Measurements from ENCODE around the gene ABCB9.
"Not testable (repeated sequence)": the region's sequence is repeated elsewhere in the genome, so short reads cannot be mapped to it uniquely, and the experiment has no call there.

ABCB9 gene

DNA sequence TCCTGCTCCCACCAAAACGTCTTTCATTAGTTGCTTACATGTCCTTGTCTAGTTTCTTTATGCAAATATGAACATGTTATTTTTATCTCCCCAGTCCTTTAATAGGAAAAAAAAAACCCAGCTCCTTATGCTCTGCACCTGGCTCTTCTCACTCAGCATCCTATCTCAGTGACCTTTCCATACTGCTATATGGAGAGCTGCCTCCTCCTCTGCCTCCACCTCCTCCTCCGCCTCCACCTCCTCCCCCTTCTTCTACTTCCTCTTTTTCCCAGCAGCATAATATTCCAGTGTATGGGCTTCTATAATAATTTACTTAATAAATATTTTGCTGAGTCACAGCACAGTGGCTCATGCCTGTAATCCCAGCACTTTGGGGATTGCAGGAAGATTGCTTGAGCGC, 31.5 kb downstream of the ABCB9 start:
- no peak for DNase-seq

DNA sequence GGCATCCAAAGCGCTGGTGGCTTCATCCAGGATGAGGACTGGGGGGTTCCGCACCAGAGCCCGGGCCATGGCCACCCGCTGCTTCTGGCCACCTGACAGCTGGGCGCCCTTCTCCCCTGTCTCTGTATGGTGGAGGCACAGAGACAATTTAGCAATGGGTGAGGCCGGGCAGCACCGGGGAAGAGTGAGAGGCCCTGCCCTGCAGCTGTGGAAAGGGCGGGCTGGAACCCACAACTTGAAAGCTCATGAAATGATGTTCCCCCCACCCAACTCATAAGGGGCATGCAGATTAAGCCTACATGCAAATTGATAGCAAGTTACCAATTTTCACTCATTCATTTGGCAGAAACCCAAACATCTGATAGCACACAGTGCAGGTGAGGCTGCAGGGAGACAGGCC, 34.1 kb downstream of the ABCB9 start:
- DNase-seq: no peak

DNA sequence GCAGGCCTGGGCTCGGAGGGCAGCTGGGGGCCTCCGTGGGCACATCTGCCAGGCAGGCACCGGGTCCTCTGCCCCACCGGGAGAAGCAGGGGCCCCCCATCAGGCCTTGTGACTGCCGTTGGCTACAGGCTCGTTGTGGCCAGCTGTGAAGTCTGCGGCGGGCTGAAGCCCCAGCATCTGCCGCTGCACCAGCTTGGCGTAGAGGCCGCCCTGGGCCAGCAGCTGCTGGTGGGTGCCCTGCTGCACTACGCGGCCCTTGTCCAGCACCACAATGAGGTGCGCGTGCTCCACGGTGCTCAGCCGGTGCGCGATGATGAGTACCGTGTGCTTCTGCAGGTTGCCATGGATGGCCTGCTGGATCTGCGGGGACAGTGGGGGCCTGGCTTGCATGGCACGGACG, 36.5 kb downstream of the ABCB9 start:
- peak; percentile 40 for DNase-seq

DNA sequence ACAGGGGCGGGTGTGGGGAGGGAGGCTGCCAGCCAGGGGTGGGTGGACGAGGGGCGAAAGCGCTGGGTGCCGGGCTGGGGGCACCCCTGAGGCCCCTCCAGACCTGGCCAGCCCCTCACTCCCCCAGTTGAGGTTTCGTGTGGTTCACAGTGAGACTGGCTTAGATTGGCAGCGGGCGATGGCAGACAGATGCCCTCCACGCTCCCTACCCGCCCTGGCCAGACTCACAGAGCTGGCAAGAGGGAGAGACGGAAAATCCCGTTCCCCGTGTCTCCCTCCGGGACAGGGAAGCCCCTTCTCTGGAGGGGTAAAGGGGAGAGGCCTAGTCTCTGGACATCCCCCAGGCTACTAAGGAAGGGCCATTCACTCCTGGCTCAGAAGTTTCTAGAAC, 37.1 kb downstream of the ABCB9 start:
- DNase-seq: peak; percentile 28

DNA sequence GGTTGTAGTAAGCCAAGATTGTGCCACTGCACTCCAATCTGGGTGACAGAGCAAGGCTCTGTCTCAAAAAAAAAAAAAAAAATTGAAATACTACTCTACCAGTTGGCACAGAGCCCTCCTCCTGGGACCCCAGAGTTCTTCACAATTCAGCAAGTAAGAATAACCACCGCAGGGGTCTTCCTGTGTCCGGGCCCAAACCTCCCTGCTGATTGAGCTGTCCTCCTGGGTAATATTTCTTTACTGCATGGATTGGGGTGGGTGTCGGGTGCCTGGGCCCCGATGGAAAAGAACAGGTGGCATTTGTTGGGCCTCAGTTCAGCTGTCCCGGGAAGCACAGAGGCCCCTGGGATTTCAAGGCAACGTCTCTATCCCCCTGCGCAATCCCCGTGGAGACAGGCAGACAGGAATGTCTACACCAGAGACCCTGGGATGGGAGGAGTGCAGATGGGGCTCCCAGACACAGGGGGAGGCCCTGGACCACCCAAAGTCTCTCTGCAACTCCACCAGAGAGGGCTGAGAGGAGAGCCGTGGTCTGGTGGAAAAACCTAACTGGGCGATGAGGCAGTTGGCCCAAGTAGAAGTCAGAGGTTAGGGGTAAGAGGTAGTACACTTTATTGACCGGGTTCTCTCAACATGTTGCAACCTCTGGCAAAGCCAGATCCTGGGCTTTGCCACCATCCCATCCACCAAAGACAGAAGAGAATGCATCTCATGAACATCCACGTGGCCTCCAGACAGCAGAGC, 37.7 kb downstream of the ABCB9 start:
- DNase-seq: no peak

DNA sequence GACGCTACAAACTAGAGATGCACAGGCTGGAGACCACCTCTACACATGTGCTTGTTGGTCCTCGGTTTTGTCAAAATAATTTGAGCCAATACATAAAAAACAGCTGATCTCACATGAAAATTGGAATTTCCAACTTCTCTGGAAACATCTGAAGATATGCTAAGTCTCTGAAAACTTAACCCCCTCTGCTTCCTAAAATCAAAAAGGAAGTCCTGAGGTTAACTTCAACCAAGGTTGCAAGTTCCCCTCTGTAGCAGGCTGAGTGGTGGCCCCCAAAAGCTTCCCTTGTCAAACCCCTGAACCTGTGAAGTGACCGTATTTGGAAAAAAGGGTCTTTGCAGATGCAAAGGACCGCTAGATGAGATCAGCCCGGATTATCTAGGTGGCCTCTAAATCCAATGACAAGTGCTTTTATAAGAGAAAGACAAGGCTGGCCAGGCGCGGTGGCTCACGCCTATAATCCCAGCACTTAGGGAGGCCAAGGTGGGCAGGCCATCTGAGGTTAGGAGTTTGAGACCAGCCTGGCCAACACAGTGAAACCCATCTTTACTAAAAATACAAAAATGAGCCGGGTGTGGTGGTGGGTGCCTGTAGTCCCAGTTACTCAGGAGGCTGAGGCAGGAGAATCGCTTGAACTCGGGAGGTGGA, 38.4 kb downstream of the ABCB9 start:
- DNase-seq: no peak

DNA sequence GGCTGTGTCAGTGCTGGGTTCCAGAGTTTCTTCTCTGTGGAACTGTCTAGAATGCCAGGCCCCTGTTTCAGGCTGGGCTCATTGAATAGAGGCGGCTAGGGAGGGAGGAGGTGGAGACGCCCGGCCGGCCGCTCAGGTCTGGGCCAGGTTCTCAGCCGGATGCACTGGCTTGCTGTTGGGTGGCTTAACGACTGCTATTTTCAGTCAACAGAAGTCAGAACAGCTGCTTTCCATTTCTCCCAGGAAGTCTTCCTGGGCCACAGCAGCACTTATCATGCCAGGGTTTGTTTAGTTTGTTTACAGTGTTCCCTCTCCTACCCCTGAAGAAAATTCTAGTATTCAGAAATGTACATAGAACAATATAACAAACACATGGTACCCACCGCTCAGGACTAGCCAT, 44.3 kb downstream of the ABCB9 start:
- no peak for DNase-seq

DNA sequence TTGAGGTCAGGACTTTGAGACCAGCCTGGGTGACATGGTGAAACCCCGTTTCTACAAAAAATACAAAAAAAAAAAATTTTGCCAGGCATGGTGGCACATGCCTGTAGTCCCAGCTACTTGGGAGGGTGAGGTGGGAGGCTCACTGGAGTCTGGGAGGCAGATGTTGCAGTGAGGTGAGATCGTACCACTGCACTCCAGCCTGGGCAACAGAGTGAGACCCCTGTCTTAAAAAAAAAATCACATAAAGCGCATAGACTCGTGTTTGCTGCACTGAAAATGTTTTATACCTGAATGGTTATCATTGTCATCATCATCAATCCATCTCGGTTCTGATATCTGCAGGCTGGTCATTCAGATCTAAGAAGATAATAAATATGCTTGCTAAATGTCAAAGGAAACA, 45.6 kb downstream of the ABCB9 start:
- DNase-seq: no peak

DNA sequence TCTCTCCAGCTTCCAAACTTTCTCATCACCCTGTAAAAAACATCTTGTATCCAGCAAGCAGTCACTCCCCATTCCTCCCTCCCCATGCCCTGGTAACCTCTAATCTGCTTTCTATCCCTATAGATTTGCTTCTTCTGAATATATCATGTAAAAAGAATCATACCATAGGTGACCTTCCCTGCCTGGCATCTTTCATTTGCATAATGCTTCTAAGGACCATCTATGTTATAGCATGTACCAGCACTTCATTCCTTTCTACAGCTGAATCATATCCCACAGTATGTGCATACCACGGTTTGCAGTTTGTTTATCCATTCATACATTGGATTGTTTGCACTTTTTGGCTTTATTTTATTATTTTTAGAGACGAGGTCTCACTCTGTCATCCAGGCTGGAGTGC, 47.4 kb downstream of the ABCB9 start:
- DNase-seq: no peak

DNA sequence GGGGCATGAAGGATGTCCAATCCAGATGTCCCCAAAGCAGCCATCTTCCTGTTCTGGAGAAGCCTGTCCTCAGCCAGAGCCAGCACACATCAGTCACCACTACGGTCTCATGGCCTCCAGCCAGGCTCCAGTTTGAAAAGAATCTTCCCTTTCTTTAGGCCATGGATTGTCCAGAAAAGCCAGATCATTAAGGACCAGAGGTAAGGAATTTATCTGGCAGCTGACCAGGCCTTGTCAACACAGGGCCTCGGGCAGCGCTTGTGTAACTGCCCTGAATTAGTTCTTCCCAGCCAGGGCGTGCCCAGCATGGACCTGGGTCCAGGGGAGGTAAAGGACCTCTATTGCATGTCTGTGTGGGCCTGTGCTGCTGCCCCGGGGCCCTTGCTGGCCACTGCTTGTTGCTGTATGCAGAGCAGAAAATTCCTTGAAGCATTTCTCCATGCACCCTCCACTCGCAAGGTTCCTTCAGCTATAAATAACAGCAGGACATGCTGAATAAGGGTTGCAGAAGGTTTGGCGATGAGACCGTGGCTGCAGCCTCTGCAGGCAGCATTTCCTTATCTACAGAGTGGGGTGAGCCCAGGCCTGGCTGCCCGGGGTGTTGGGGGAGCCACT, 48.6 kb downstream of the ABCB9 start:
- DNase-seq: peak; percentile 48

DNA sequence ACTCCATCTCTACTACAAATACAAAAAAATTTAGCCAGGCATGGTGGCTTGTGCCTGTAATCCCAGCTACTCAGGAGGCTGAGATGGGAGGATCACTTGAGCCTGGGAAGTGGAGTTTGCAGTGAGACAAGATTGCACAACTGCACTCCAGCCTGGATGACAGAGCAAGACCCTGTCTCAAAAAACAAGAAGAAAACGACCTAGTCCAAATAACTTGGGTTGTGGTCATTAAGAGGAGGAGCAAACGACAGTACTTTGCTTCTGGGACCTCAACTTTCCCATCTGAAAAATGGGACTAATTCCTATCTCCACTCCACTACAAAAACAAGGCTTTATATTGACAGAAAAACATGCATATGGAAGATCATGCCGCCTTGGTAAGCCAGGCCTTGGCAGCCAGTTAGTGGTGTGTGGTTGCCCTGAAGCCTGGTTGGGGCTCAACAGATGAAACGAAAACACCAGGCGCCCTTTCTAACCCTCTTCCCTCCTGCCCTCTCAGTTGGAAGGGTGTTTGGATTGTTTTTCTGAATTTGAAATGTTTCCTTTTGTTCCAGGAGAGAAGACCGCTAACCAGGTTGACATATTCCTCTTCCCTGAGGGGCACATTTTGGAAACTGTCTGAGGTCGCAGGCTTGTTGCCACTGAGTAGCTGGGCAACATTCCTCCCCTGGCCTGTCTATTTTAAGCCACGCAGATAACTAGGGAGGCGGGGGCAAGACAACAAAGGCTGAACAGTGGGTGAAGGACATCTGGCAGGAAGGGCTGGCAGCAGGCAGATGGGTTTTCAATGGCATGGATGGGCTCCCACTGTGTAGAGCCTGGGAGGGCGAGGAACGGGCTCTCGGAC, 56.6 kb downstream of the ABCB9 start:
- DNase-seq: no peak

DNA sequence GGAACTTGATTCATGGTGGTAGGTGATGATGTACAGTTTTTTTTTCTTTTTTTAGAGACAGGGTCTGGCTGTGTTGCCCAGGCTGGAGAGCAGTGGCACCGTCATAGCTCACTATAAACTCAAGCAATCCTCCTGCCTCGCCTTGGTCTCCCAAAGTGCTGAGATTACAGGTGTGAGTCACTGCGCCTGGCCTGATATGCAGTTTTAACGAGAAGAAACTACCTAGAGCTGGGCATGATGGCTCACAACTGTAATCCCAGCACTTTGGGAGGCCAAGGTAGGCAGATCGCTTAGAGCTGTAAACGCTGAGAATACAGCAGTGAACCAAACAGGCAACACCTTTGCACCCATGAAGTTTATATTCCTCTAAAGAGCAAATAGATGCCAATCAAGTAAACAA, 57.3 kb downstream of the ABCB9 start:
- DNase-seq: no peak

DNA sequence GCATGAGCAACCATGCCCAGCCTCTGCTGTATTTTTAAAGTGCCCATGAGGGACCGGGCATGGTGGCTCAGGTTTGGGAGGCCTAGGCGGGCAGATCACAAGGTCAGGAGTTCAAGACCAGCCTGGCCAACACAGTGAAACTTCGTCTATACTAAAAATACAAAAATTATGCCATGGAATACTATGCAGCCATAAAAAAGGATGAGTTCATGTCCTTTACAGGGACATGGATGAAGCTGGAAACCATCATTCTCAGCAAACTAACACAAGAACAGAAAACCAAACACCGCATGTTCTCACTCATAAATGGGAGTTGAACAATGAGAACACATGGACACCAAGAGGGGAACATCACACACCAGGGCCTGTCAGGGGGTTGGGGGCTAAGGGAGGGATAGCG, 61.0 kb downstream of the ABCB9 start:
- not testable (repeated sequence) for DNase-seq

DNA sequence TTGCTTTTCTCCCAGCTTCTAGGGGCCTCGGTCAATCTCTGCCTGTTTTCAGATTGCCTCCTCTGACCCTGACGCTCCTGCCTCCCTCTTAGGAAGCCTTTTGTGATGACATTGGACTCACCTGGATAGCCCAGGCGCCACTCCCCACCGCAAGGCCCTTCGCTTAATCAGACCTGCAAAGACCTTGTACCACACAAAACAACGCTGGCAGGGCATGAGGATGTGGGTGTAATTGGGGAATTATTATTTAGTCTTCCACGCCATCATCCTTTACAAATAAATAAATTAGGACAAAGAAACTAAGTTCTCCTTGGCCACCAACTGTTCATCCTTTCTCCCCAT, 62.6 kb downstream of the ABCB9 start:
- no peak for DNase-seq

DNA sequence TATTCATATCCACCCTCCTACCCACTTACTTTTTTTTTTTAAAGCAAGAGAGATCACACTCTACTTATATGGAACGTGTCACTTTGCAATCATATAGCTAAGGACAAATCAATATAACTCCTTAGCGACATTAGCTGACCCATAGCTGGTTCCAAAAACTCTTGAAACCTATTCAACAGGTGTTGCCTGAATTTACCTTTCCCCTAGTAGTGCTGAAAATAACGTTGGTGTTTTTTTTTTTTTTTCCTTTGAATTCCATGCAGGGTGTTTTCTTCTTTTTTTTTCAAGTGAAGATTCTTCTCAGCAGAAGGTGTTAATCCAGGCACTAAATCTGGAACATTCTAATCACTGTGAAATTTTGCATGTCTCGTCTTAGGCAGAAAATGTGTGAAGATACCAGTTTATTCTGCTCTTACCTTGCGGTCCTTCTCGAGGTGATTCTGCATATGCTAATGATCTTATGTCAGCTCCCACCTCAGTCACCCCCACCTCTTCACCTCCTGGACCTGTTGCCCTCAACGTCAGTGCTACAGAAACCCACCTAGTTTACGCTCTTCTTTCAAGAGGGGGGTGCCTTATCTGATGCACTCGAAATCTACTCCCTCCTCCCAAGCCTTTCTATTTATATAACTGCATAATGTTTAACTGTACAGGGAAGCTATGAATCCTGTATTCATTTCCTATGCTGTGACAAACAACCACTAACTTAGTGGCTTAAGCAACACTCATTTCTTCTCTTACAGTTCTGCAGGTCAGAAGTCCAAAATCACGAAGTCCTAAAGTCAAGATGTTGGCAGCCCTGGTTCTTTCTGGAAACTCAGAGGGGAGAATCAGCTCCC, 63.2 kb downstream of the ABCB9 start:
- DNase-seq: no peak

DNA sequence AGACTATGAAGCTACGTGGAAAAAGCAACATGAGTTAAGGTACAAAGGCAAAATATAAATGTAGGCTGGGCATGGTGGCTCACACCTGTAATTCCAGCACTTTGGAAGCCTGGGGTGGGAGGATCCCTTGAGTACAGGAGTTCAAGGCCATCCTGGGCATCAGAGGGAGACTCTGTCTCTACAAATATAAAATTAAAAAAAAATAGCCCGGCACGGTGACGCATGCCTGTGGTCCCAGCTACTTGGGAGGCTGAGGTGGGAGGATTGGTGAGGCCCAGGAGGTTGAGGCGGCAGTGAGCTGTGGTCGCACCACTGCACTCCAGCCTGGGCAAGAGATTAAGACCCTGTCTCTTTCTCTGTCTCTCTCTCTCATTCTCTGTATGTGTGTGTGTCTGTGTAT, 66.4 kb downstream of the ABCB9 start:
- DNase-seq: no peak

DNA sequence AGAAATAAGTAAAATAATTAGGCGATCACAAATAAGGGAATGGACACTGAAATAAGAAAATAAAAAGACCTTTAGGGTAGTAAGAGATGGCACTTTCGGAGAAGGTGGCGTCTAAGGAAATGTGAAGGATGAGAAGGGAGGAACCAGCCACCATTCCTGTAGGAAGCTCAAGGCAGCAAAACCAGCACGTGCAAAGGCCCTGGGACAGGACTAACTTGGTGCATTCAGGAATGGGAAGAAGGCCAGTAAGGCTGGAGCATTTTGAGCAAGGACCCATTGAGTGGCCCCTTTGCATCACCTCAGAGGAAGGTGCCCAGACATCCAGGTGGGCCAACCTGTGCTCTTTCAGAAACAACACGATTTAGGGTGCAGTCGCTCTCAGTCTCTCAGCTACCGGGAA, 69.6 kb downstream of the ABCB9 start:
- no peak for DNase-seq

DNA sequence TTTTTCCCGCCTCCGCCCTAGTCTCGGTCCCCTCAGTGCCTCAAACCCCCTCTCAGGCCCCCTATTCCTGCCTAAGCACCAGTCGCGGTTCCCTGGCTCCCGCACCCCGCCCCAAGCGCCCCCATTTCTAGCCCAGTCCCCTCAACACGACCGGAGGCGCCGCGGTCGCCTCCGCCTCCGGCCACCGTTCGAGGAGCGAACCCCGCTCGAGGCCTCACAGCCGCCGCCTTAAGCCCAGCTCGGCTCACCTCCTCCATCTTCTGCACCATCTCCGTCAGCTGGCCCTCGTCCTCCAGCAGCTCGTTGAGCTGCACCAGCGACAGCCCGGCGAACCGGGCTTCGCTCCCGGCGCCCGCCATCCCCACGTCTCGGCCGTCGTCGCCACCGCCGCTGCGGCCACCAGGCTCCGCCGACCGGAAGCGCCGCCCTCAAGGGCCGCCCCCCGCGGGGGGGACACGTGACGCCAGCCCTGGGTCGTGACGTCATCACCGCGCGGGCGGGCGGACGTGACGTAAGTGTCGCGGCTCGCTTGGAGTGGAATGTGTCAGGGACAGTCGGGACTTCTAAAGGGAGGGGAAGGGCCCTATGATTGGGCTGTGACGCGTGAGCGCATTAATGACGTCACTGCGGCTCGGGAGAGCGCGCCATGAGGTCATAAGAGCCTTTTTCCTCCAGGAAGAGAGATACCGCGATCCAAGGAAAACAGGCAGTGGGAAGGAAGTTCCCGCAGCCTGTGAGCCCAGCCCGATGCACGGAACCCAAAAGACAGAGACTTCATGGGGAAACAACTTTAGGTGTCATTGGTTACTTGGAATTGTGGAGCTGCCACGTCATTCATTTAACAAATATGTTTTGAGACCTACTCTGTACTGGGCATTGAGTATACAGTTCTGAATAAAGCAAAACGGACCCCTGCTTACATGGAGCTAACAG, 70.3 kb downstream of the ABCB9 start, which contains the start of gene VPS37B:
Gene VPS37B, minus strand, starts transcription at position 421 of the 933 bp plus-strand sequence. Its CDS starts 62 bp downstream, at position 359.
- peak; percentile 93 for DNase-seq

DNA sequence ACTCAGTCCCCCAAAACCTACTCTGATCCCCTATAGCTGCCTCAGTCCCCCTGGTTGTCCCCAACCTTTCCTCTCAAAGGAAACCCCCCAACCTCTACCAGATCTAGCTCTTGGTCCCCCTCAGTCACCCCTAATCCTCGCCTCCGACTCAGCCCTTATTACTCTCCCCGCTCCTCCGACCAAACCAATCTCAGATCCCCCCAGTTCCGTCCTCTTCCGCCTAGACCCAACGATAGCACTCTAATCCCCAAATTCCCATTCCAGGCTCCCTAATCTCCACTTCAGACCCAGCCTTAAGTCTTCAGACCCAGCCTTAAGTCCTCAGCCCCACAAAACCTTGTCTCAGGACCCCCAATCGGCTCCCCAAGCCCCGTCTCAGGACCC, 71.0 kb downstream of the ABCB9 start:
- DNase-seq: peak; percentile 49

DNA sequence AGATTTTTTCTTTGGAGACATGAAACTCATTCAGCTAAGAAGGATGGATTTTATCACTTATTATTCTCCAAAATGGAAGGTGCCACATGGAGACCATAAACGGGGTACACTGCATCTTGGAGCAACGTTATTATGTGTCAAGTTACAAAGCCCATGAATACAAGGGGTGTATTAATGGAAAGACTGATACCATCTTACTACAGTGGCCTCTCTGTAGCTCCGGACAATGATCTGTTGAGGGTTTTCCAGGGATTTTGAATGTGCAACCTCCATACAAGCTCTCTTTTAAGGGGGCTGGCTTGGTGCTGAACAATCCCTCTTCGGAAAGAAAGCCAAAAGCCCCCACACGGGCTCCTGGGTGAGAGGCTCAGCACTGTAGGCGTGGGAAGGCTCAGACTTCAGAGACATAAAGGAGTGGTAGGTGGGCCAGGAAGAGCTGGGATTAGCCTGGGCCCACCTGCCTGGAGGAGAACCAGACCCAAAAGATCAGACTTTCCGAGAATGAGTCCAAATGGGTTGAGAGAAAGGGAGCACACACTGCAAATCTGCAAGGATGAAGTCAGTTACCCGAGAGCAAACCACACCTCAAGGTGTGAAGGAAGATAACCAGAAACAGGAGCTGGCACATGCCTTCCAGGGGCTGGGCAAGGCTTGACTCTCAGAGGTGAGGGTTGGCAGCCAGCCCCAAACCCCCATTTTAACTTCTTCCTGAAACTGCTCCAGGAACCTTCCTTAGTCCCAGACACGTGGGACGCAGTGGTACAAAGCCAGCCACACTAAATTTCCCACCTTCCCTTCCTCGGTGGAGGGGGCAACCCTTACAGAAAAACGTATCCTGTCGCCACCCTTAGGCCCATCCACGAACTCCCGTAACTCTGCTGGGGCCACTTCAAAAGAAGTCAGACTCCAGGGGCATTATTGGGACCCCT, 71.8 kb downstream of the ABCB9 start:
- DNase-seq: no peak
